ENCODE data around the gene DUOX1. TPM values are rescaled to one million over a fixed set of nuclear protein-coding genes. Genes with fewer than 3 reads are reported as not detected.

Gene DUOX1
- total RNA-seq, 1 donor from 2014 or later, result 0.59 TPM

DNA sequence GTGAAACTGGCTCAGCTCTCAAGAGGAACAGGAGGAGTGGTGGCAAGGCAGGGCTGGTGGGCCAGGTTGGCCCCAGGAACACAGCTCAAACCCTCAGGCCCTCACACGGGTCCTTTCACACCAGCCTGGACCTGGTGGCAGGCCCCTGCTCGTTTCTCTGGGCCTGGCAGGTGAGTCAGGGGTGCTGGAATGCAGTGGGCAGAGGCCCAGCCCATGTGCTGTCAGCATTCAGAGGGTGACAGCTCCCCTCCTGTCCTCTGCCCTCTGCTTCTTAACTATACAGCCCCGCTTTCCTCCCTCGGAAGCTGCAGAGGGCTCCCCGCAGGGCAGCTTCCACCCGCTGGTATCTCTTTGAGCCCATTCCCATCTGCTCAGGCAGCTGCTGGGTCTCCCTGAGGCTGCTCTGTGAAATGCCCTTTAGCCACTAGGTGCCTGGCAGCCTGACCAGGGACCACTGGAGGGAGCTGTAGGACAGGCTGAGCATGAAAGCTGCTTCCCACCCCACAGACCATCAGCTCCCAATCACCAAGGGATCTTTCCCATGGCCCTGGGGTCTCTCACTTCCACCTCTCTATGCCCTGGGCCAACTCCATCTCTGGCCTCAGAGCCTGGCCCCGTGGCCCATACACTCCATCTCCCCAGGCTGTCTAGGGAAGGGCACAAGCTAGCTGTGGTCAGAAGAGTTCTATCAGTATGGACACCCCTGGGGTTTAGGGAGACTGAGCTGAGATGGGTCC lies 33.1 kb downstream of the DUOX1 start:
- intact Hi-C loops (cut with DNase I), result no loop called here
- DNase-seq (ENCODE audit: low spot score), result peak; percentile 87

DNA sequence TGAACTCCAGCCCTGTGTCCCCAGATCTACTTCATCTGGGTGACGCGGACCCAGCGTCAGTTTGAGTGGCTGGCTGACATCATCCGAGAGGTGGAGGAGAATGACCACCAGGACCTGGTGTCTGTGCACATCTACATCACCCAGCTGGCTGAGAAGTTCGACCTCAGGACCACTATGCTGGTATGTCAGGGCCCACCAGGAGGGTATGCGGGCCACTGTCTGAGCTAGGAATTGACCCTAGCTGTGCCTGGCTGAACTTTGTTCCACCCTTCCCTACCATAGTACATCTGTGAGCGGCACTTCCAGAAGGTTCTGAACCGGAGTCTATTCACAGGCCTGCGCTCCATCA lies 33.7 kb downstream of the DUOX1 start:
- no peak for DNase-seq (ENCODE audit: low spot score)
- intact Hi-C loops (cut with DNase I), result no loop called here

DNA sequence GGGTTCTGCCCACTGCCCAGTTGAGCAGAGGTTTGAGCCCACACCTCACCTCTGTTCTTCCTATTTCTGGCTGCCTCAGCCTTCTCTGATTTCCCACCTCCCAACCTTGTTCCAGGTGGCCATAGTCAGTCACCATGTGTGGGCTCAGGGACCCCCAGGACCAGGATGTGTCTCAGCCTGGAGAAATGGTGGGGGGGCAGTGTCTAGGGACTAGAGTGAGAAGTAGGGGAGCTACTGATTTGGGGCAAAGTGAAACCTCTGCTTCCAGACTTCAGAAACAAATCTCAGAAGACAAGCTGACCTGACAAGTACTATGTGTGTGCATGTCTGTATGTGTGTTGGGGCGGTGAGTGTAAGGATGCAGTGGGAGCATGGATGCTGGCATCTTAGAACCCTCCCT lies 35.1 kb downstream of the DUOX1 start:
- intact Hi-C loops (cut with DNase I), result loop anchor here (2.0 kb wide), 1 partner anchor 292 kb away; no protein-coding TSS in a partner anchor
- no peak for DNase-seq (ENCODE audit: low spot score)

DNA sequence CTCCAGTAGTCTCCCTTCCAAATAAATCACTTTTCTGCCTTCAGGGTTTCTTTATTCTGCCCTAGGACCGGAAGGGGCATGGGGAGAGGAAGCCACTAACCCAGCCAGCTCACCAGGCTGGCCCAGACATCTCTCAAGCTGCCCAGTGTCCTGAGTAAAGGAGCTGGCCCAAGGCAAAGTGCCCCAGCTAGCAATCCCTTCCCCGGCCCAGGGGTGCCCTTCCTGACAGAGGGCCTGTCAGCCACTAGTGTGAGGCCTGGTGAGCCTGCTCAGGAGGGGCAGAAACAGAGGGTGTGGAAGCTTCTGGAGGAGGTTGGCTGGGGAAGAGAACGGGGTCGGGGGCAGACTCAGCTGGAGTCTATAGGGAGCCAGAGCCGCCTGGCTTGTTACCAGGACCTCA lies 35.7 kb downstream of the DUOX1 start:
- intact Hi-C loops (cut with DNase I), result loop anchor here (2.0 kb wide), 1 partner anchor 291 kb away; no protein-coding TSS in a partner anchor
- DNase-seq (ENCODE audit: low spot score), result no peak

DNA sequence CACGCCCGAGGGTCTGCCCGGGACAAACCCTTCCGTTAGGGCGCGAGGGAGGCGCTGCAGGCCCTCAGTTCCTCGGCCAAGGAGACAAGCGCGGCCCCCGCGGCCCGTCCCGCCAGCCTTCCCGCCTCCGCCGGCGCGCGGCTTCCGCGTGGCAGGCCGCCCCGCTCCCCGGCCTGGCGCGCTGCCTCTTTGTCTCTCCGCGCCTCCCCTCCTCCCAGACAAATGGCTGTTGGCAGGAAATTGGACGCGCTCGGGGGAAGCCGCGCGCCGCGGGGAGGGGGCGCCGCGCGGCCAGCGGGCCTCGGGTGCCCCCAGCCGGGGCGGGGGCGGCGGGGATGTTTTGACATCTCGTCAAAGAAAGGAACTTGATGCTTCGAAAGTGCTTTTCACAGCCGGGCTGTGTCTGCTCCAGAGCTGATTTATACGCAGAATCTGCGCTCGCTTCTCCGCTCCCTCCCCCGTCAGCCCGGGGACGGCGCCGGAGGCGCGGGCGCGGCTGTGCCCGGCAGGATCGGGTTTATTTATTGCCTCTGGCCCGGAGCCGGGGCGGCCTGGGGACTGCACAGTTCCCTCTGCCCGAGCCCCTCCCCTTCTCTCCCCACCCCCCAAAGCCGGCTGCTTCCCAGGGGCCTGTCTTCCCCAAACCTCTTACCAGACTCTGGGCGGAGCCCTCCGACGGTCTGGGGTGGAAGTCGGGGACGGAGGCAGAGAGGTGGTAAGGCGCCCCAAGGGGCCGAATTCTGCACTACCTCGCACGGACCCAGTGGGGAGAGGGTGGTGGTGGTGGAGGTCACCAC lies 37.2 kb downstream of the DUOX1 start:
- peak; percentile 93 for DNase-seq (ENCODE audit: low spot score)
- intact Hi-C loops (cut with DNase I), result loop anchor here (1.0 to 2.0 kb wide), 2 partner anchors 31 to 236 kb away; a partner anchor contains a TSS

DNA sequence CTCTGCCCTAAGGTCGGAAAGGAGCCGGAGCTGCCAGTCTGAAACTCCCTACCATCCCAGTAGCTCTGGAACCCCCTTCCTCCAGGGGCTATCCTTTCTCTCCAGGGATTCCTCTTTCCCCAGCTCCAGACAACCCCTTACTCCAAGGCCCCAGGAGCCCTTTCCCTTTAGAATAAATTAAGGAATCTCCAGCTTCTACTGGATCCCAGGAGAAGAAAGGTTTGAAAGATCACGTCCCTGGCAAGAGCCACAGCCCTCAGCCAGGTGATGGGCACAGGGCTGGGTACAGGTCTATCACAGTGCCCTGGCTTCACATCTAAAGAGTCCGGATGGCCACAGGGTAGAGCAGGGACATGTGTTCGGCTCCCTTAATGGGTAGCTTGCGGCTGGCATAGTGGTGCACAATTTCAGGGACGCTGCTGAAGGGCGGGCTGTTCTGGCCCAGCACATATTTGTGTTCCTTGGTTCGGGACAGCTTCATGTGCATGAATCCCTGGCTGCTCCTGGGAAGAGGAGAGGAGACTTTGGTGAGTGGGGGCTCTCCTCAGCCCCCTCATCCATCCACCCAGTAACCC lies 37.9 kb downstream of the DUOX1 start:
- no peak for DNase-seq (ENCODE audit: low spot score)
- intact Hi-C loops (cut with DNase I), result loop anchor here (1.0 to 2.0 kb wide), 2 partner anchors 31 to 235 kb away; a partner anchor contains a TSS

DNA sequence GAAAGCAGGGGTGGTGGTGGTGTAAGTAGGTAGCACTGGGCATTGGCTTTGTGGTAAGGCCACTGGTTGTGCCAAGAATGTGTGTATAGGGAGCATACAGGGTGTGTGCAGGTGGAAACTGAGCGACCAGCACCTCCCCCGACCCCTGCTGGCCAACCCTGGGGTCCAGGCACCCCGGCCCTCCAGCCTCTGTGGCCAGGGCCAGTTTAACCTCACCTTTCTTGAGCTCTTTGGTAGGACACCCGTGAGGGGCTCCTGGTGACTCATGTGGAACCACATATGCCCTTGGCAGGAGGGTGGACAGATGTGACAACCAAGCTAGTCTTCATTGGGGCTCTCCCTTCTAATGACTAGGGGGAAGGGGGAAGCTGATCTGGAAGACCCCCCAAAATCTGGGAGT lies 38.5 kb downstream of the DUOX1 start:
- no peak for DNase-seq (ENCODE audit: low spot score)
- intact Hi-C loops (cut with DNase I), result no loop called here

DNA sequence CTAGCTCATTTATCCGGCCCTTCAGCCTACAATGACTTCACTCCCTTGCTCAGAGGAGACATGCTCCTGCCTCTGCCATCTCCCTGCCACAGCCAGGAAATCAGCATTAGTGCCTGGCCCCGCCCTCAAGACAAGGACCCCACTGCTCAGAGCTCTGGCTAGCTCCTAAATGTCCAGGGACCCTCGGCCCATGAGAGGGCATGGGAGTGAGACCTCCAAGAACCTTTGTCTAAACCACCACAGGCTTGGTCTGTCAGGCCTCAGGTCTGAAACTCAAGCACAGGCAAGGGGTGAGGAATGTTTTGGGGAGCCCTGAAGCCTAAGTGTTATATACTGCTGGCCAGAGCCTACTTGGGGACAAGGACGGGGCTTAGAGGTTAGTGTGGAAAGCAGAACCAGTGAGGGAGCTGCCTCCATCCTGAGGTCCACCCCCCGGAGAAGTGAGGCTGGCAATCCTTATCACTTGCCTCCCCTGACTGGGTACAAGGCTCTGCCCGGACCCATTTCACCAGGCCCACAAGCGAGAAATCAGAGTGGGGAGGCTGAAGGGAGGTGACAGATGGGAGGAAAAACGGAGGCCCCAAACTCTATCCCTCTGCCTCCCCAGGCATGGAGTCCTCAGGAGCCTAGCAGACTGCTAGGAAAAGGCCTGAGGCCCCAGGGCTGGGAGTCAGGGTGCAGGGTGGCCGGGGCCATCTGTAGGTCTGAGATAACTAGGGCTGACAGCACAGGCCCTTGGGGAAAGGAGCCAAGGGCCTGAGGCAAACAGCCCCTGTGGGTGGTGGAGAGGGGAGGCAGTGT lies 39.2 kb downstream of the DUOX1 start:
- DNase-seq (ENCODE audit: low spot score), result no peak
- intact Hi-C loops (cut with DNase I), result no loop called here

DNA sequence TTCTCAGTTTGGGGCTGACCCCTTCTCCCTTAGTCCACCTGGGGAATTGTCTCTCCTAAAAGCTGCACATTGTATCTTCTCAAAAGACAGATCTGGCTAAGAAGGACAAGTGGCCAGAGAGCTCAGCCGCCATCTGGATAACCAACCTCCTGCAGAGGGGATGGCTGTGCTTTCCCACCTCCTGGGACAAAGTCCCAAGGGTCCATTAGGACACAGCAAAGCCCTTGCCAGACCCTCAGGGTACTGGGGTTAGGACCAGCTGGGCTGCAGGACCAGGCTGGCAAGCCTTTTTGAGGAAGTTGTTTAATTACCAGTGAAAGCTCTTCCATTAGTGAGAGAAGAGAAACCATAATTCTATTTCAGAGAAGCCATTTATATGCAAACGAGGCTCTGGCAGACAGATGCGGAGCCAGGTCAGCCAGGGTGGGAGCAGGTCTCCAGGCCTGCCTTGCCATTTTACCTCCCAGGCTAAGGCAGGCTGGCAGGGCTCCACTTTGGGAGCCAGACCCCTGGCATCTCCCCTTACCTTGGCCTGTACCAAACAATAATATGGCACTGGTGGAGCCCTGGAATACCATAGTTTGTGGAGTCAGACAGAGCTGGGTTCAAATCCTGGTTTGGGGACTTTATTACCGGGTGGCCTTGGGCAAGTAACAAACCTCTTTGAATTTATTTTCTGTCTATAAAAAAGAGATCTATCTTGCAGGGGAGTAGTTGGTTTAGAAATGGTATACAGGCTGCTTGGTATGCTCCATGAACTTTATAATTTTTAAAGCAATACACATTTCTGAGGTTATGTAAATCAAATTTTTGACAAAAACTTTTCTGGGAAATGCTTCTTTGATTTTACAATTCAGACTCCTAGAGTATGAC lies 40.0 kb downstream of the DUOX1 start:
- intact Hi-C loops (cut with DNase I), result no loop called here
- no peak for DNase-seq (ENCODE audit: low spot score)

DNA sequence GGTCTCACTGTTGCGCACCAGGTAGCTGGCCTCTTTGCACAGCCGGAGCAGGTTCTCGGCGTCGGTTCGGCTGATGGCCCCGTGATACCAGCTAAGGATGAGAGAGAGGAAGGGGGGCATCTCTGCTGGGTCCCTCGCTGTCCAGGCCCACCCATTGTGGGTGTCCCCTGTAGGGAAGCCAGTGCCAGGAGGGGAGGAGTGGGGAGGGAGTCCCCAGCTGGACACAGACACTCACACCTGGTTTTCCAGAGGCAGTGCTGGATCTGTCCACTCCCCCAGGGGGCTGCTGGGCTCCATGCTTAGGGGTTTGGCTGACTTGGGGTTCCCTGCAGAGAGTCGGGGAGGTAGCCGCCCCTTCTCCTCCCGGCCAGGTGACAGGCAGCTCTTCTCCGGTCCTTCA lies 42.1 kb downstream of the DUOX1 start:
- intact Hi-C loops (cut with DNase I), result no loop called here
- DNase-seq (ENCODE audit: low spot score), result no peak

DNA sequence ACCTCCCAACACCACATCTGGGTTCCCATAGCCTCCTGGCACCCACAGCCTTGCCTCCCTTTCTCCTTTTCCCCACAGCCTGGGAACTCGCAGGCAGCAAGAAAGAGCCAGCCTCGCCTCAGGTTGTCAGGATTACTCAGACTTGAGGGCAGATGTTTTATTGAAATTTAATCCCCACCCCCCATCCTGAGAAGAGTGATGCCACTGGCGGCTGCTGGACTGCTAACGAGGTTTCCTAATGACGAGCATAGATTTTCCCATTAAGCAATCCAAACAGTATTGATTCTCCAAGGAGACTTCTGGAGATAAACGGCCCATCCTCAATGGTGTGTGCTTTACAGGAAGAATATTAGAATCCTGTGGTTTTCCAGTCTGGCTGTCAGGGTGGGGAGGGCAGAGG lies 44.3 kb downstream of the DUOX1 start:
- intact Hi-C loops (cut with DNase I), result no loop called here
- DNase-seq (ENCODE audit: low spot score), result no peak

DNA sequence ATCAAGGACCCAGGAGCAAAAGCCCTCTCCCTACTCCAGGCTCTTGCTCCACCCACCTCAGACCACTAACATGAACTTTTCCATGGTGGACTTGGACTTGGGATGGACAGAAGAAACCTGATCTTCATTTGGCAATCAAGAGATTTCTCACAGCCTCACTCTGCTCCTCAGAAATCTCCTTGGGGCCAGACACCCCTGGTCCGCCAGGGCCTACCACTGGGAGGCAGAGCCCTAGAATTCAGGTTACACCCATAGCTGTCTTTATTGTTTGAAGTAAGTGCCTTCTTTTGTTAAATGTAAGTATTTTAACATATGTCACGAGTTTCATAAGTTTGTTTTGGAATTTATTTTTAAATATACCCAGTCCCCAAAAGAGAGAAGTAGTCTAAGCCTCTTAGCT lies 44.8 kb downstream of the DUOX1 start:
- intact Hi-C loops (cut with DNase I), result no loop called here

DNA sequence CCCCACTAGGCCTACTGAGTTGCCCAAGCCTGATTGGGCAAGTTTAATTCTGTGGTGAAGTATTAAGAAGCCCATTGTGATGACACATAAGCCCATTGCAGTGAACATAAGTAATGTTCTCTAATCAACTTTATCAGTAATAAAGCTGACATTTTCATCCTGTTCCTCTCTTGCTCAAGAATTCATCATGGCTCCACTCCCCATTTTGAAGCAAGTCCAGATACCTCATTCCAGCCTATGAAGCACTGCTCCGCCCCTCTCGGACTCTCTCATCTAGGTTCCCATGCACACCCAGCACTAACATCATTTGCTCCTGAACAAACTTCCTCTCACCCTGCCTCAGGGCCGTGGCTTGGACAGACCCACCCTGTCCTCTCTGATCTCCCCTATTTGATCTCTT lies 47.5 kb downstream of the DUOX1 start:
- DNase-seq (ENCODE audit: low spot score), result no peak
- intact Hi-C loops (cut with DNase I), result no loop called here

More for the DNA sequence above, 44.8 kb downstream of the DUOX1 start:
- DNase-seq (ENCODE audit: low spot score), result no peak

DNA sequence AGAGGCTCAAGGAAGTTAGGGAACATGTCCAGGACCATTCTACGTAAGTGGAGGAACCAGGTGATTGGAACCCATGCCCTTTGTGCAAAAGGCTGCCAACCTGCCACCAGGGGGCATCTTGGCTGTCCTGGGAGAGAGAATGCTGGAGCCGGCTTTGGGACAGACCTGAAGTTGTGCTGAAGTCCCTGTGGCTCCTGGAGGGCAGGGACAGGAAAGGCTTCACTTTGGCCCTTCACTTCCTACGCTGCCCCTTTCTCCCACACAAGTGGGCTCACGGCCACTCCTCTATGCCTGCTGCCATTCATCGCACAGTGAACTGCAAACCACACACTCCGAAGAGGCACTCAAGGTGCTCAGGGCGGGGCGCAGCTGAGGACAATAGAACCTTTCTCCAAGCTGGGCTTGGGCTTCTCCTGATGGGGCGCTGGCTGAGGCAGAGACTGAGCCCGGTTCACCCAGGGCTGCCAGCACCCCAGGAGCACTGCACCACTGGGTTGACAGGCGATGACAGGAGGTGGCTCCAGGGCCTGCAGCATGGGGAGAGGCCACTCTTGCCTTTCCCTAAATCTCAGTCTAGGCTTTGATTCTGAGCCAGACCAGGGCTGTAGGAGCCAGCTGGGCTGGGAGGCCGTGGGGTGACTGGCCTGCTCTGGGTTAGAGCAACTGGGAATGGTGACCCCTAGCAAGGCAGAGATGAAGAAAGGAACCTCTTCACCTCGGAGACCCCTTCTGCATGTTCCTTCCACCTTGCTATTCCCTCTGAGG lies 49.6 kb downstream of the DUOX1 start:
- intact Hi-C loops (cut with DNase I), result no loop called here

DNA sequence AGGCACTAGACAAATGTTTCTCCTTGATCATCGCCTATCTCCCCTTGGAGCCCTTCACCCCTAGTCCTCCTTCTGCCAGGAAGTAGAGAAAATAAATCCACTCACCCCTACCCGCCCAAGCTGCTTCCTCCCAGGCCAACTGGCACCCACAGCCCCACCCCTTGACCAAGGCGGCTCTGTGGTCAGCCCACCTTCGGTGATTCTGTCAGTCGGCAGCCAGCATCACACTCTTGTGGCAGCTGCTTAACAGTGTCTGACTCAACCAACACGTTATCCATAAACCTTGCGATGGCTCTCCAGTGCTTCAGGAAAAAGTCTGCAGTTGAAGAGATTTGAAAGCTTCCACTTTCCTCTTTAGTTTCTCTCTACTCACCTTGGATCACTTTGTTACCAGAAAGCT lies 50.4 kb downstream of the DUOX1 start:
- intact Hi-C loops (cut with DNase I), result no loop called here
- no peak for DNase-seq (ENCODE audit: low spot score)

More for the DNA sequence above, 49.6 kb downstream of the DUOX1 start:
- DNase-seq (ENCODE audit: low spot score), result no peak

DNA sequence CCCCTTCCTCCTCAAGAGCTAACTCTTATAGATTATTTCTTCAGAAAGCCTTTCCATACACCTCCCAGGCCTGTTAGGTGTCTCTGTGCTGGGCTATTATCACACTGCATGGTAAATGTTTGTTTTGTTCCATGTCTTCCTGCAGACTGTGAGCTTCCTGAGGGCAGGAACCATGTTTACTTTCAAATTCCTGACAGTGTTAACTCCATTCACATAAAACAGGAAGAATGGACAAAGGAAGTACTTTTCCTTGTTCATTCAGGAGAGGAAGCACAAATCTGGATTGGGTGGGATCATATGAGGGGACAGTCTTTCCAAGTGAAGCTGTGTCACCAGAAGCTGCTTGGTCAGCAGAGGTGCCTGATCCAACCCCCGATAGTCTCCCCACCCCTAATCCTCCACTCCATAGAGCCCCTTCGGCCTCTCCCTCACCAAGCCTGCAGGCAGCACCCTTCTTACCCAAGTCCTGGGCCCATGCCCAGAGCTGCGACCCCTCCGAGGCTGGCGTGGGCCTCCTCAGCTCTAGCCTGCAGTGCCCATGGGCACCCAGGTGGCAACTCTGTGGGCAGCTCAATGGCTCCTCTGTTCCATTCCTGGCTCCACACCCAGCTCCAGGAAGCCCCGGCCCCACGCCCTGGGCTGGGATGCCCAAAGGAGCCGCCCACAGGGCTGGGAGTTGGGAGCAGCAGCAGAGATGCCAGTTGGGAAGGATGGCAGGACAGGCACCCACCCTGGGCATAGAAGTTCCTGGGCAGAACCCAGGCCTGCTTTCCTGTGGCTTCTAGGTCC lies 51.0 kb downstream of the DUOX1 start:
- no peak for DNase-seq (ENCODE audit: low spot score)
- intact Hi-C loops (cut with DNase I), result no loop called here

DNA sequence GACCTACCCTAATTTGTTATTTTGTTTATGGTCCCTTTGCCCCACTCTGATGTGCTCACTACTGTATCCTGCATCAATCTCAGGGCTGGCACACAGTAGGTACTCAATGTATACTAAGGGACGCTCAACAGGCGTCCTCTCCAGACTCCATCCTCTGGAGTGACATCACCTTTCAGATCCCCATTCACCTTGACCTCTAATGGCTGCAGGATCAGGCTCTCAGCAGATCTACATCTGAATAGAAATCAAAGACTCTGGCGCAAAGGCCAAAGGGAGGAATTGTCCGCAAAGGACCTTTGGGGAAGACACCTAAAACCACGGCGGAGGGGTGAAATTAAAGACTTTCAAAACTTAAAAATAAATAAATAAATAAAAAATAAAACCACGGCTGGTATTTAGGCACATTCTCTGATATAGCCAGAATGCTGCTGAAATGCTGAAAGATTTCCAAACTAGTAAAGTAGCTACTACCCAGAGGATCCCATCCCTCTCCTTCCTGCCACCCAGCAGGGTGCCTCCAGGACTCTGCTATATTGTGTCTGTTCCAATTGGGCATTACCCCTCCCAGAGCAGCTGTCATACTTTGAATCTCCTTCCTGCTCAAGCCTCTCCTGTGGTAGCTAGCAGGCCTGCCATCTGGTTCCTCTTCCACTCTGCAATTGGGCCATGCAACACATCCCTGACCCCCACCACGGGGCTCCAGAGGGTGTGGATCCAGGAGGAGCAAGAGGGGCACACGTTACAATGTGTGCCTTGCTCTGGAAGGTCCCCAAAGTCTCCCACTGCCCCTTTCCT lies 51.9 kb downstream of the DUOX1 start:
- intact Hi-C loops (cut with DNase I), result no loop called here
- no peak for DNase-seq (ENCODE audit: low spot score)
